CD4-positive, alpha-beta T cell treated with Interferon alpha-2 for 1 hour (primary cell): ENCODE data around the gene ELF5.

ENCODE experiments used
- DNase-seq, 2 donors: peaks; one replicate each; pipeline ENCODE4 v3.0.0-alpha.2; 2020 to 2022

ELF5 gene

GRCh38 chr11:34513682-34514449 lies at the start of gene ELF5:
ELF5 (minus strand) TSS chr11:34513794; CDS start chr11:34505749, 8,045 bp downstream.
- DNase-seq = no peak

- DNase-seq = no peak
Measured at GRCh38 chr11:34562976-34563375, 49.4 kb upstream of the ELF5 start.

GRCh38 chr11:34560511-34560910 lies 46.9 kb upstream of the ELF5 start:
- DNase-seq = no peak

- DNase-seq = no peak
Measured at GRCh38 chr11:34558673-34559072, 45.1 kb upstream of the ELF5 start.

GRCh38 chr11:34558211-34558610 lies 44.6 kb upstream of the ELF5 start:
- DNase-seq = no peak

GRCh38 chr11:34552270-34552669 lies 38.7 kb upstream of the ELF5 start:
- peak; percentile 4 to 14 for DNase-seq

- no peak for DNase-seq
Measured at GRCh38 chr11:34549271-34549670, 35.7 kb upstream of the ELF5 start.

- DNase-seq = no peak
Measured at GRCh38 chr11:34548278-34548677, 34.7 kb upstream of the ELF5 start.

- DNase-seq = no peak
Measured at GRCh38 chr11:34546511-34547209, 33.1 kb upstream of the ELF5 start.

- DNase-seq = no peak
Measured at GRCh38 chr11:34542089-34542488, 28.5 kb upstream of the ELF5 start.

- DNase-seq = no peak
Measured at GRCh38 chr11:34540870-34541269, 27.3 kb upstream of the ELF5 start.

GRCh38 chr11:34537636-34538035 lies 24.0 kb upstream of the ELF5 start:
- DNase-seq = no peak

- no peak for DNase-seq
Measured at GRCh38 chr11:34536056-34536455, 22.5 kb upstream of the ELF5 start.

GRCh38 chr11:34534826-34535225 lies 21.2 kb upstream of the ELF5 start:
- no peak for DNase-seq

GRCh38 chr11:34531663-34532062 lies 18.1 kb upstream of the ELF5 start:
- no peak for DNase-seq

- no peak for DNase-seq
Measured at GRCh38 chr11:34530545-34531234, 17.1 kb upstream of the ELF5 start.

- DNase-seq = no peak
Measured at GRCh38 chr11:34529643-34530042, 16.0 kb upstream of the ELF5 start.

- DNase-seq = no peak
Measured at GRCh38 chr11:34528072-34528471, 14.5 kb upstream of the ELF5 start.

- no peak for DNase-seq
Measured at GRCh38 chr11:34525888-34526657, 12.5 kb upstream of the ELF5 start.

GRCh38 chr11:34525098-34525497 lies 11.5 kb upstream of the ELF5 start:
- DNase-seq = no peak

- no peak for DNase-seq
Measured at GRCh38 chr11:34524696-34525095, 11.1 kb upstream of the ELF5 start.

GRCh38 chr11:34523053-34523452 lies 9.5 kb upstream of the ELF5 start:
- no peak for DNase-seq

GRCh38 chr11:34522188-34522587 lies 8.6 kb upstream of the ELF5 start:
- no peak for DNase-seq
